ENCODE data around the gene ZBTB49. TPM values are rescaled to one million over a fixed set of nuclear protein-coding genes. Genes with fewer than 3 reads are reported as not detected.
"Not testable (repeated sequence)": the region's sequence is repeated elsewhere in the genome, so short reads cannot be mapped to it uniquely, and the experiment has no call there.

Gene ZBTB49
- total RNA-seq, 4 donors from 2014 or later, result 1.7 to 6.3 (median 4.4) TPM

GRCh38 chr4:4248885-4249203 lies 41.2 kb upstream of the ZBTB49 start:
- 15 to 23% methylated on average over 10 of the region's 10 CpGs for WGBS, 2 donors
- intact Hi-C loops (cut with DNase I), result no loop called here
- DNase-seq, result no peak
- TF ChIP-seq CTCF (IDR thresholded peaks at IDR 0.05) (no peak), POLR2A (IDR thresholded peaks at IDR 0.05) (no peak)
- H3K4me1 ChIP-seq, result peaks cover 9 to 22% (median 18%) of the 10 kb centered on the region in 3 donors
- H3K36me3 ChIP-seq, result peaks cover 0 to 18% (median 0%) of the 10 kb centered on the region in 3 donors
- peak overlapping the region; percentile 76 to 87 (median 81) for H3K4me3 ChIP-seq
- H3K27ac ChIP-seq, result peak overlapping the region; percentile 92 to 96 (median 96)
- H3K9me3 ChIP-seq, result no peaks in the 10 kb centered on the region
- H3K27me3 ChIP-seq, result no peaks in the 10 kb centered on the region

GRCh38 chr4:4249342-4249741 lies 40.7 kb upstream of the ZBTB49 start:
- DNase-seq; intact Hi-C loops (cut with DNase I); H3K4me3 ChIP-seq; H3K9me3 ChIP-seq; H3K27me3 ChIP-seq: not testable (repeated sequence)
- H3K36me3 ChIP-seq, result peaks cover 0 to 13% (median 0%) of the 10 kb centered on the region in 3 donors
- 92 to 94% methylated on average over 15 of the region's 15 CpGs for WGBS, 2 donors
- peaks cover 9 to 22% (median 18%) of the 10 kb centered on the region in 3 donors for H3K4me1 ChIP-seq
- H3K27ac ChIP-seq, result peak overlapping the region in 1 of 4 donors; percentile 96

GRCh38 chr4:4249866-4250265 lies 40.2 kb upstream of the ZBTB49 start:
- H3K27ac ChIP-seq, result no peak overlapping the region
- TF ChIP-seq POLR2A (IDR thresholded peaks at IDR 0.05) (no peak), CTCF (IDR thresholded peaks at IDR 0.05) (no peak)
- peaks cover 0 to 8% (median 0%) of the 10 kb centered on the region in 3 donors for H3K36me3 ChIP-seq
- peaks cover 9 to 22% (median 18%) of the 10 kb centered on the region in 3 donors for H3K4me1 ChIP-seq
- H3K27me3 ChIP-seq, result peaks cover 0 to 10% (median 0%) of the 10 kb centered on the region in 4 donors
- no peak for DNase-seq
- H3K4me3 ChIP-seq, result no peak overlapping the region
- WGBS, 2 donors, result 85 to 87% methylated on average over 7 to 8 of the region's 8 CpGs
- intact Hi-C loops (cut with DNase I), result no loop called here
- no peaks in the 10 kb centered on the region for H3K9me3 ChIP-seq

- no peaks in the 10 kb centered on the region for H3K9me3 ChIP-seq
- peaks cover 0 to 19% (median 0%) of the 10 kb centered on the region in 4 donors for H3K27me3 ChIP-seq
- H3K36me3 ChIP-seq, result no peaks in the 10 kb centered on the region
- H3K4me1 ChIP-seq, result peaks cover 0 to 2% (median 0%) of the 10 kb centered on the region in 3 donors
- no peak overlapping the region for H3K27ac ChIP-seq
- intact Hi-C loops (cut with DNase I), result no loop called here
- 74 to 83% methylated on average over 11 of the region's 11 CpGs for WGBS, 2 donors
- TF ChIP-seq POLR2A (IDR thresholded peaks at IDR 0.05) (no peak), CTCF (IDR thresholded peaks at IDR 0.05) (no peak)
- H3K4me3 ChIP-seq, result no peak overlapping the region
- DNase-seq, result no peak
Measured at GRCh38 chr4:4254199-4254598, 35.9 kb upstream of the ZBTB49 start.

- TF ChIP-seq CTCF (IDR thresholded peaks at IDR 0.05) (no peak), POLR2A (IDR thresholded peaks at IDR 0.05) (no peak)
- no peak overlapping the region for H3K27ac ChIP-seq
- H3K9me3 ChIP-seq, result no peaks in the 10 kb centered on the region
- H3K27me3 ChIP-seq, result peaks cover 0 to 19% (median 0%) of the 10 kb centered on the region in 4 donors
- intact Hi-C loops (cut with DNase I), result loop anchor here (5.0 kb wide), 1 partner anchor 78 kb away; no protein-coding TSS in a partner anchor
- no peak for DNase-seq
- H3K36me3 ChIP-seq, result no peaks in the 10 kb centered on the region
- no peaks in the 10 kb centered on the region for H3K4me1 ChIP-seq
- no peak overlapping the region for H3K4me3 ChIP-seq
- WGBS, 2 donors, result 56 to 60% methylated on average over 3 to 6 of the region's 6 CpGs
Measured at GRCh38 chr4:4254666-4255065, 35.4 kb upstream of the ZBTB49 start.

- no peak overlapping the region for H3K4me3 ChIP-seq
- no peak for DNase-seq
- H3K9me3 ChIP-seq, result no peaks in the 10 kb centered on the region
- intact Hi-C loops (cut with DNase I), result loop anchor here (5.0 kb wide), 1 partner anchor 76 kb away; no protein-coding TSS in a partner anchor
- 65 to 73% methylated on average over 8 to 10 of the region's 10 CpGs for WGBS, 2 donors
- H3K27me3 ChIP-seq, result peaks cover 0 to 19% (median 0%) of the 10 kb centered on the region in 4 donors
- H3K4me1 ChIP-seq, result no peaks in the 10 kb centered on the region
- TF ChIP-seq CTCF (IDR thresholded peaks at IDR 0.05) (no peak), POLR2A (IDR thresholded peaks at IDR 0.05) (no peak)
- H3K27ac ChIP-seq, result no peak overlapping the region
- no peaks in the 10 kb centered on the region for H3K36me3 ChIP-seq
Measured at GRCh38 chr4:4256799-4257198, 33.3 kb upstream of the ZBTB49 start.

- DNase-seq, H3K4me3 ChIP-seq, H3K27ac ChIP-seq, H3K36me3 ChIP-seq, H3K4me1 ChIP-seq, H3K9me3 ChIP-seq: not testable (repeated sequence)
- H3K27me3 ChIP-seq, result peaks cover 0 to 19% (median 0%) of the 10 kb centered on the region in 4 donors
- WGBS, 2 donors, result 77 to 94% methylated on average over 3 of the region's 3 CpGs
- intact Hi-C loops (cut with DNase I), result loop anchor here (5.0 kb wide), 1 partner anchor 75 kb away; no protein-coding TSS in a partner anchor
Measured at GRCh38 chr4:4257705-4258104, 32.3 kb upstream of the ZBTB49 start.

All from esophagus squamous epithelium (tissue), 5 donors.